ENCODE measurements around the gene CBARP. TPM values are rescaled to one million over a fixed set of nuclear protein-coding genes. Genes with fewer than 3 reads are reported as not detected.

Gene CBARP
- polyA plus RNA-seq, 1 donor from 2014 or later, result 18.2 TPM

DNA sequence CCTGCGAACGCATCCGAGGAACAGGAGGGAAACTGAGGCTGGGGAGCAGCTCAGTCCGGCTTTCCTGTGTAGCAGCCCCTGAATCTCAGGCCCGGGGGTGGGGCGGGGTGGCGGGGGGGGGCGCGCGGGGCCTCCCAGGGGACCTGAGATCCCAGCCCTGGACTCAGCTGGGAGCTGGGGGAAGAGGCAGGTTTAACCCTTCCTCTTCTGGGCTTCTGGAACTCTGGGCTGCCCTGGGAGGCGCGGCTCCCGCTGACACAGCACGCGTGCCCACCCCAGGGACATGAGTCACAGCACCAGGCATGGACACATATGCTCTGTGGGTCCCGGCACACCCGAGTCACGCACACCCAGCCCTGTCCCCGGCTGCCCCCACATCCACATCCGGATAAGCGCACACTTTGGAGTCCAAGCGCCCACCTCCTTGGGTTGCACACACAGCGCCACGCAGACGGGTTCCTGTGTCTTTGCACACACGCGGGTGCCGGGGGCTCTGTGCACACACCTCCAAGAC is 27.9 kb upstream of the CBARP start:
- Histone ChIP-seq H3K9ac (ENCODE audit: low read length) (peak overlapping the region; percentile 90), H3K36me3 (ENCODE audit: insufficient read depth, low read length) (no peaks in the 10 kb centered on the region), H3F3A (ENCODE audit: insufficient read depth, low read length, poor library complexity, severe bottlenecking) (no peaks in the 10 kb centered on the region), H4K20me1 (ENCODE audit: insufficient read depth) (peaks cover 11% of the 10 kb centered on the region), H3K79me2 (replicated peaks; ENCODE audit: insufficient read depth, low read length) (peaks cover 25% of the 10 kb centered on the region), H3K9me3 (ENCODE audit: low read length) (no peaks in the 10 kb centered on the region), H3K4me2 (ENCODE audit: low read length) (peak overlapping the region; percentile 51), H3K9me2 (ENCODE audit: insufficient read depth, low read length) (no peaks in the 10 kb centered on the region), H2AFZ (ENCODE audit: low read depth, low read length) (no peak overlapping the region), H3K27me3 (ENCODE audit: insufficient read depth, low read depth, low read length) (no peaks in the 10 kb centered on the region), H3K27ac (ENCODE audit: low read length) (peak overlapping the region; percentile 68), H3K4me3 (ENCODE audit: low read length) (peak overlapping the region; percentile 71)
- TF ChIP-seq EZH2 (IDR thresholded peaks at IDR 0.05; ENCODE audit: borderline replicate concordance, insufficient read depth, low read length, poor library complexity, severe bottlenecking) (no peak), MXI1 (conservative IDR thresholded peaks at IDR 0.05; ENCODE audit: poor library complexity, severe bottlenecking) (no peak), EP300 (conservative IDR thresholded peaks at IDR 0.05; ENCODE audit: poor library complexity, severe bottlenecking) (no peak), SMC3 (conservative IDR thresholded peaks at IDR 0.05; ENCODE audit: poor library complexity) (no peak), POLR2AphosphoS5 (IDR thresholded peaks at IDR 0.05) (no peak)
- TF ChIP-seq, protein P1, sequence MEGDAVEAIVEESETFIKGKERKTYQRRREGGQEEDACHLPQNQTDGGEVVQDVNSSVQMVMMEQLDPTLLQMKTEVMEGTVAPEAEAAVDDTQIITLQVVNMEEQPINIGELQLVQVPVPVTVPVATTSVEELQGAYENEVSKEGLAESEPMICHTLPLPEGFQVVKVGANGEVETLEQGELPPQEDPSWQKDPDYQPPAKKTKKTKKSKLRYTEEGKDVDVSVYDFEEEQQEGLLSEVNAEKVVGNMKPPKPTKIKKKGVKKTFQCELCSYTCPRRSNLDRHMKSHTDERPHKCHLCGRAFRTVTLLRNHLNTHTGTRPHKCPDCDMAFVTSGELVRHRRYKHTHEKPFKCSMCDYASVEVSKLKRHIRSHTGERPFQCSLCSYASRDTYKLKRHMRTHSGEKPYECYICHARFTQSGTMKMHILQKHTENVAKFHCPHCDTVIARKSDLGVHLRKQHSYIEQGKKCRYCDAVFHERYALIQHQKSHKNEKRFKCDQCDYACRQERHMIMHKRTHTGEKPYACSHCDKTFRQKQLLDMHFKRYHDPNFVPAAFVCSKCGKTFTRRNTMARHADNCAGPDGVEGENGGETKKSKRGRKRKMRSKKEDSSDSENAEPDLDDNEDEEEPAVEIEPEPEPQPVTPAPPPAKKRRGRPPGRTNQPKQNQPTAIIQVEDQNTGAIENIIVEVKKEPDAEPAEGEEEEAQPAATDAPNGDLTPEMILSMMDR (IDR thresholded peaks at IDR 0.05; ENCODE audit: poor library complexity, severe bottlenecking), result no peak

DNA sequence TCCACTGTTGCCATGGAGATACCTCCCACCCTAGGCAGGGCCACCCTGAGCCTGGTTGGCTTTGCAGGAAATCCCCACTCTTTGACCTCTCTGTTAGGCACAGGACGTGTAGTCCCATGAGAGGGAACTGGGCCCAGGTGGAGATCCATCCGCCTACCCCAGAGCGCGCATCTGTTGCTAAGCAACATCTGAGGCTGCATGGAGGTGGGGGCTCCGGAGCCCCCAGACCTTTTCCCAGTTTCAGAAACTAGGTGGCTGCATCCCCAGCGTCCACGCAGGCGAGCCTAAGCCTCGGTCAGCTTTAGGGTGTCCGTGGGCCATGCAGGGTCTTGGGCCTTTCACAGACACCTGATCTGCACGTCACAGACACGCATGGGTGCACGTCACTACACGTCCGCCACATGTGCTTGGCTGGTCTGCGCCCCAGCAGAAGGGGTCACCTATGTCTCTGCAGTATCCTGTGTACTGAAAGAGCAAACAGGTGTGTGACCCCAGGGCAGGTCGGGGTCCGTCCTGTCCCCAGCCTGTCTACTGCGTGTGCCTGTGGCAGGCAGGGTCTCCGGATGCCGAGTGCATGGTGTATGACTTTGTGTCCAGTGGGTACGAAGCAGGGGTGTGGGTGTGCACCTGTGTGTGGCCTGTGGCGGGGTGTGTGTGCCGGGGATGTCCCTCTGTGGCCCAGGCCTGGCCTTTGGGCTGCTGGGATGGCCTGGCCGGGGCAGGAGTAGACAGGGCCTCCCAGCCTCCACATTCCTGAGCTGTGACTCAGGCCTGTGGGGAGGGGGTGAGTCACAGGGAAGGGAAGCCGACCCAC is 27.2 kb upstream of the CBARP start:
- Histone ChIP-seq H3K9ac (ENCODE audit: low read length) (peak overlapping the region; percentile 47), H3K27me3 (ENCODE audit: insufficient read depth, low read depth, low read length) (no peaks in the 10 kb centered on the region), H3K9me2 (ENCODE audit: insufficient read depth, low read length) (no peaks in the 10 kb centered on the region), H3K27ac (ENCODE audit: low read length) (peak overlapping the region; percentile 51), H3K4me3 (ENCODE audit: low read length) (peak overlapping the region; percentile 43), H2AFZ (ENCODE audit: low read depth, low read length) (no peak overlapping the region), H4K20me1 (ENCODE audit: insufficient read depth) (peaks cover 4% of the 10 kb centered on the region), H3K79me2 (replicated peaks; ENCODE audit: insufficient read depth, low read length) (peaks cover 24% of the 10 kb centered on the region), H3K9me3 (ENCODE audit: low read length) (no peaks in the 10 kb centered on the region), H3F3A (ENCODE audit: insufficient read depth, low read length, poor library complexity, severe bottlenecking) (no peaks in the 10 kb centered on the region), H3K4me2 (ENCODE audit: low read length) (no peak overlapping the region), H3K36me3 (ENCODE audit: insufficient read depth, low read length) (no peaks in the 10 kb centered on the region)
- TF ChIP-seq, protein P1 (IDR thresholded peaks at IDR 0.05; ENCODE audit: poor library complexity, severe bottlenecking), result no peak
- TF ChIP-seq, protein P2, sequence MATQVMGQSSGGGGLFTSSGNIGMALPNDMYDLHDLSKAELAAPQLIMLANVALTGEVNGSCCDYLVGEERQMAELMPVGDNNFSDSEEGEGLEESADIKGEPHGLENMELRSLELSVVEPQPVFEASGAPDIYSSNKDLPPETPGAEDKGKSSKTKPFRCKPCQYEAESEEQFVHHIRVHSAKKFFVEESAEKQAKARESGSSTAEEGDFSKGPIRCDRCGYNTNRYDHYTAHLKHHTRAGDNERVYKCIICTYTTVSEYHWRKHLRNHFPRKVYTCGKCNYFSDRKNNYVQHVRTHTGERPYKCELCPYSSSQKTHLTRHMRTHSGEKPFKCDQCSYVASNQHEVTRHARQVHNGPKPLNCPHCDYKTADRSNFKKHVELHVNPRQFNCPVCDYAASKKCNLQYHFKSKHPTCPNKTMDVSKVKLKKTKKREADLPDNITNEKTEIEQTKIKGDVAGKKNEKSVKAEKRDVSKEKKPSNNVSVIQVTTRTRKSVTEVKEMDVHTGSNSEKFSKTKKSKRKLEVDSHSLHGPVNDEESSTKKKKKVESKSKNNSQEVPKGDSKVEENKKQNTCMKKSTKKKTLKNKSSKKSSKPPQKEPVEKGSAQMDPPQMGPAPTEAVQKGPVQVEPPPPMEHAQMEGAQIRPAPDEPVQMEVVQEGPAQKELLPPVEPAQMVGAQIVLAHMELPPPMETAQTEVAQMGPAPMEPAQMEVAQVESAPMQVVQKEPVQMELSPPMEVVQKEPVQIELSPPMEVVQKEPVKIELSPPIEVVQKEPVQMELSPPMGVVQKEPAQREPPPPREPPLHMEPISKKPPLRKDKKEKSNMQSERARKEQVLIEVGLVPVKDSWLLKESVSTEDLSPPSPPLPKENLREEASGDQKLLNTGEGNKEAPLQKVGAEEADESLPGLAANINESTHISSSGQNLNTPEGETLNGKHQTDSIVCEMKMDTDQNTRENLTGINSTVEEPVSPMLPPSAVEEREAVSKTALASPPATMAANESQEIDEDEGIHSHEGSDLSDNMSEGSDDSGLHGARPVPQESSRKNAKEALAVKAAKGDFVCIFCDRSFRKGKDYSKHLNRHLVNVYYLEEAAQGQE (IDR thresholded peaks at IDR 0.05; ENCODE audit: borderline replicate concordance), result no peak
- no peak for TF ChIP-seq POLR2AphosphoS5 (IDR thresholded peaks at IDR 0.05)
